ENCODE results near the gene RAX2.
"Not testable (repeated sequence)": the region's sequence is repeated elsewhere in the genome, so short reads cannot be mapped to it uniquely, and the experiment has no call there.

The RAX2 gene

DNA sequence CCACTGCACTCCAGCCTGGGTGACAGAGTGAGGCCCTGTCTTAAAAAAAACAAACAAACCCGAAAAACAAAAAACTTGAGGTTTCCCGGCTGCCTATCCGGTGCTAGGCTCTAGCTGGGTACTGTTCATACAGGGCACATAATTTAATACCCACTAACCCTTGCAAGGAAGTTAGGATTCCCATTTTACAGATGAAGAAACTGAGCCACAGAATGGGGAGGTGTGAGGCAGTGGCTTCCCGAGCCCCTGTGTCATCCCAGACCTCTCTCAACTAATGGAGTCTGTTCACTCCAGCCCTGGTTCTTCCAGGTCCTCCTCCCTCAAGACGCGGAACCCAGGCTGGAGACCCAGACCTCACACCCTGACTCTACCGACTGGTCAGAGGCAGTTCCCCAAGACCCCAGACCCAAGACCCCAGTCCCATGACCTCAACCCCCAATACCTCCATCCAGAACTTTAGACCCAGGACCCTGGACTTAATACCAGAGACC lies 11.1 kb downstream of the RAX2 start:
- DNase-seq (ENCODE audit: low read depth) = no peak

DNA sequence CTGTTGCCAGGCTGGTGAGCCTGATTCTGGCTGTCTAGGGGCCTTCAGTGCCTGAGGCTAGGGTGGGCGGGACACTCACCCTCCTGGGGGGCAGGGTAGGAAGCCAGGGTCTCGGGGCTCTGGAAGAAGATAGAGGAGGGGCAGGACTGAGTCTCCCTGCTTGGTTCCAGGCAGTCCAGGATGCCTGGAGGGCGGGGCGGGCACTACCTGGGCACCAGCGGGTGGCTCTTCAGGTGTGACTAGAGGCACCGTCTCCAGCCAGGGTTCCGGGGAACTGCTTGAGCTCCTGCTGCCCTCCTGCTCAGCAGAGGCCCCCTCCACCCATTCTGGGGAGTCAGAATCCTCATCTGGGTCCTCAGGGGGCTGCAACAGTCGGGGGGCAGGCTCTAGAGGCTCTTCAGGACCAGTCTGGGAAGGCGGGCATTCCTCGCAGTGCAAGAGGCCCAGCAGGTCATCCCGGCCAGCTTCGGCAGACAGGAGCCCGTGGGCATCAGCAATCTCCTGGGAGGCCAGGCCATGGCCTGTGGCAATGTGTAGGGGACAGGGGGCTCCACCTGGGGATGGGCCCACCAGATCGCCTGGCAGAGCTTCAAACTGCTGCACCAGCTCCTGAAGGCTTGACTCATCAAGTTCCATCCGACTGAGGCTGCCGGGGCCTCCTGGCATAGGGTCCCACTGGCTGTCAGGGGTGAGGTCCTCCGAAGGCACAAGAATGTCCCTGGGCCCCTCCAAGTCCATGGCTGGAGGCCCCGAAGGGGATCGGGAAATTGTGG lies 12.4 kb downstream of the RAX2 start:
- DNase-seq (ENCODE audit: low read depth) = no peak

DNA sequence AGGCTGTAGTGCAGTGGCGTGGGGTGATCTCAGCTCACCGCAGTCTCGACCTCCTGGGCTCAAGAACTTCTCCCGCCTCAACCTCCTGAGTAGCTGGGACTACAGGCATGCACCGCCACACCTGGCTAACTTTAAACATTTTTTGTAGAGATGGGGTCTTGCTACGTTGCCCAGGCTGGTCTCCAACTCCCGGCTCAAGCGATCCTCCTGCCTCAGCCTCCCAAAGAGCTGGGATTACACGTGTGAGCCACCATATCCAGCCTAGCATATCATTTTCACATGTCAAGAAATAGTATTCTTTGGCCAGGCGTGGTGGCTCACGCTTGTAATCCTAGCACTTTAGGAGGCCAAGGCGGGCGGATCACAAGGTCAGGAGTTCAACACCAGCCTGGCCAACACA lies 13.7 kb downstream of the RAX2 start:
- DNase-seq (ENCODE audit: low read depth) = not testable (repeated sequence)

DNA sequence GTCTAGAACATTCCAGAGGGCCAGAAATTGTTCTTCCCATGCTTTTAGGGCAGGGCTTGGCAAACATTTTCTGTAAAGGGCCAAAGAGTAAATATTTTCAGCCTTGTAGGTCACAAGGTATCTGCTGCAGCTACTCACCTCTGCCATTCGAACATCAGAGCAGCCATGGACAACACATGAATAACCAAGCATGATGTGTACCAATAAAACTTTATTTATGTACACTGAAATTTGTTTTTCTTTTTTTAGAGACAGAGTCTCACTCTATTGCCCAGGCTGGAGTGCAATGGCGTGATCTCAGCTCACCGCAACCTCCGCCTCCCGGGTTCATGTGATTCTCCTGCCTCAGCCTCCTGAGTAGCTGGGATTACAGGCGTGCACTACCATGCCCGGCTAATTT lies 14.3 kb downstream of the RAX2 start:
- not testable (repeated sequence) for DNase-seq (ENCODE audit: low read depth)

DNA sequence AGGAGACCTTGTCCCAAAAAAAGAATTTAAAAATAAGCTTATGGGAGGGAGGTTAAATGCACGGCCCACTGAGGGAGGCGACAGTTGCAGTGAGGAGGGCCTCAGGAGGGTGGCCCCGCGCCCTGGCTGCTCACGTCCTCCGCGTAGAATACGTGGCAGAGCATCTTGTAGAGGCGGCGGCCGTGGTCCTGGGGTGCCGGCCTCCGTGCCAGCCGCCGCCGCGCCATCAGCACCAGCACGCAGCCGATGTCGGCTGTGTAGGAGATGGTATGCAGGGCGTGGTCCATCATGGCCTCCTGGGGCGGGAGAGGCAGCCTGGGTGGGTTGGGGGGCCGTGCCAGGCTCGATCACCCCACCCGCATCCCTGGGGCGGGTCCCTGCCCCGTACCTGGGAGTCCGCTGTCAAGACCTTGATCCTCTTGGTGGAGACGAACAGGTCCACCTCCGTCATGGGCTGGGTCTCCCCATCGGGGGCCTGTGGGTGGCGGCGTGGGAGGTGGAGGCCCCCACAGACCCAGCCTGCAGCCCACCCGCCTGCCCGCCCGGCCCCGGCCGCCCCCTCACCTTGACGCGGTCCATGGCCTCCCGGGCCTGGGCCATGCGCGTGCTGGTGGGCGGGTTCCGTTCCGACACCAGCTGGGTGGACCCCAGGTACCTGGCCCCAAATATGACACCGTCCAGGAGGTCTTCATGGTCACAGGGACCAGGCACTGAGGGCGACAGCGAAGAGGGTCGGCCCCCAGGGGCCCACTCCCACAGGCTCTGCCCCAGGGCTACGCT lies 18.2 kb downstream of the RAX2 start:
- DNase-seq (ENCODE audit: low read depth) = no peak

DNA sequence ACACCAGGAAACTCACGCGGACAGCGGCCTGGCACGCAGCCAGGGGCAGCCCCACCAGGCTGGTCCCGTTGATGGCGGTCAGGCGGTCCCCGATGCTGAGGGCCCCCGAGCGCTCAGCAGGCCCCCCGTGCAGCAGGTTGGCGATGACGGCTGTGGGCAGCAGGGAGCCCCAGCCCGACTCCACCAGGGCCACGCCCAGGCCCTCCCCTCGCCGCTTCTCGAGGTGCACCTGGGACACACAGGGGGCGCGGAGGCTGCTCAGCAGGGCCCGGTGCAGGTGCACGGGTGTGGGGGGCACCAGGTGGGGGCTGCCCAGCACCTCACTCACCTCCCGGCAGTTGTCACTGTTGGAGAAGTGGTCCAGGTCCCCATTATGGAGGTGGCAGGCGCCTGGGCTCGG lies 19.5 kb downstream of the RAX2 start:
- no peak for DNase-seq (ENCODE audit: low read depth)

DNA sequence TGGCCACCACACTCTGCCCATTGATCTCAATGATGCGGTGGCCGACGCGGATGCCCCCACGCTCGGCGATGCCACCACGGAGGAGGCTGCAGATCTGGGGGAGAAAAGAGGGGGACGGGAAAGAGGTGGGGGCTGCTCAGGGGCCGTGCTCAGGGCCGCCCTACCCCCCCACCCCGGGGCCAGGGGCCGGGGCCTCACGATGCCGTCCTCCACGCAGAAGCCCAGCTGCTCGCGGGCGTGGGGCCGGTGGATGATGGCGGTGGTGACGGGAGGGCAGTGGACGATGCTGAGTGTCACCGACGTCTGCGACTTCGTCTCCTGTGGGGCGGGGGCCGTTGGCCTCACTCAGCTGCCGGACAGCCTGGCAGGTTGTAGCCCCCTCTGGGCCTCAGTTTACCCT lies 20.8 kb downstream of the RAX2 start:
- no peak for DNase-seq (ENCODE audit: low read depth)

DNA sequence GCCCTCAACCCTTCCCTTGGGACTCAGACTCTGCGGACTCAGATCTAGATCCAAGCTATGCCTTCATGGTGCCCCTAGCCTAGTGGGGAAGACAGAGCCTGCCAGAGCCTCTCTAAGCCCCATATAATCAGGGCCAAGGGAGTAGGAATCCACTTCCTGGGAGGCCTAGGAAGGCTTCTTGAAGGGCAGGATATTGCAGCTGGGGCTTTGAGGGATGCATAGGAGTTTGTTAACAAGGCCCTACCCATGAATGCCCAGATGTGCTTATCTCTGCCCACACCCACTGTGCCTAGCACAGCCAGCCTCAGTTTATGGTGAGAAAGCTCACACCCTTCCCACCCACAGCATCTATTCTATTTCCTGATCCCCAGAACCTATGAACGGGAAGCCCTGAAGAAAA lies 21.8 kb downstream of the RAX2 start:
- DNase-seq (ENCODE audit: low read depth) = no peak

DNA sequence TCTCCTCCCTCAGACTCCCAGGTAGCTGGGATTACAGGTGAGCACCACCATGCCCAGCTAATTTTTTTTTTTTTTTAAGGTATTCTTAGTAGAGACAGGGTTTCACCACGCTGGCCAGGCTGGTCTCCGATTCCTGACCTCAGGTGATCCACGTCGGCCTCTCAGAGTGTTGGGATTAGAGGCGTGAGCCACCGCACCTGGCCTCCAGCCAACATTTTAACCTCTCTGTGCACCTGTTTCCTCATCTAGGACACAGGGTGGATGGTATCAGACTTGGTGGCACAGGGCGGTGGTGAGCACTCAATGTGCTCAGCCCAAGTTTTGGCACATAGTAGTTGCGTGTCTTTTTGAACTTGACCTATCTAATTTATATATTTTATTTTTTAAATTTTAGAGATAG lies 23.1 kb downstream of the RAX2 start:
- no peak for DNase-seq (ENCODE audit: low read depth)

DNA sequence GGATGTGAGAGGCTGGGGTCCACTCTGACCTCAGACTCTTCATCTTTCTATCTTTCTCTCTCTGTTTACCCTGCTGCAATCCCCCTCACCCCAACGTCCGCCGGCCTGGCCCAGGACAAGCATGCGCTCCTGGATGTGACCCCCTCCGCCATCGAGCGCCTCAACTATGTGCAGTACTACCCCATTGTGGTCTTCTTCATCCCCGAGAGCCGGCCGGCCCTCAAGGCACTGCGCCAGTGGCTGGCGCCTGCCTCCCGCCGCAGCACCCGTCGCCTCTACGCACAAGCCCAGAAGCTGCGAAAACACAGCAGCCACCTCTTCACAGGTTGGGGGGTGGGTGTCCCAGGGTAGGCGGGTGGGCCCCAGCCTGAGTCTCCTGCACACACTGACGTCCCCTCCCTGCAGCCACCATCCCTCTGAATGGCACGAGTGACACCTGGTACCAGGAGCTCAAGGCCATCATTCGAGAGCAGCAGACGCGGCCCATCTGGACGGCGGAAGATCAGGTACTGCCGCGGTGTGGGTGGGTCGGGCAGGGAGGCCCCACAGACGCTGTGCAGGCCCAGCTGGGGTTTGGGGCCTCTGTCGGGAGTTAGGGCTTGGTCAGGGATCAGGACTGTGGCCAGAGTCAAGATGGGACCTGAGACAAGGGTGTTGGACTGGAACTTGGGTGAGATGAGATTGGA lies 25.5 kb downstream of the RAX2 start:
- no peak for DNase-seq (ENCODE audit: low read depth)

DNA sequence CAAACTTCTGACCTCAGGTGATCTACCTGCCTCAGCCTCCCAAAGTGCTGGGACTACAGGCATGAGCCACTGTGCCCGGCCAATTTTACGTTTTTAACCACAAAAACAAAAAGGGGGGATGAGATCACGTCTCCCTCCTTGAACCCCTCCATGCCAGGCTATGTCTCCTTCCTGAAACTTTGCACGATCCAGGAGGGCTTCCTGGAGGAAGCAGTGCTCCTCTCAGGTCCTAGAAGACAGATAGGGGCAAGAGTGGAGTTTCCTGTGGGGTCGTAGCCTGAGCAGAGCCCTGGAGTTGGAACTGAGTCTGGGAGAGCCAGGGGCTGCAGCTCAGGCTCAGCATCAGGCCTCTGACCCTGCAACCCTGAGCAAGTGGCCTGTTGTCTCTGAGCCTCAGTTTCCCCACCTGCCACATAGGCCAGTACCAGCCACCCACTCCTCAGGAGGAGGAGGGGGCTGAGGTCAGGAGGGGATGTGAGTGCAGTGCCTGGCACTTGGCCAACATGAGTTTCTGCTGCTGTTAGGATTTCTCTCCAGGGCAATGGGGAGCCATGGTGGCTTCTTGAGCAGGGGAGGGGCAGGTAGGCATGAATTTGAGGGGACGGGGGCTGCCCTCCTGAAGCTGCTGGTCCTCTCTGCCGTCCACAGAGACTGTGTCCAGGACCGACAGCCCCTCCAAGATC lies 26.5 kb downstream of the RAX2 start:
- no peak for DNase-seq (ENCODE audit: low read depth)

DNA sequence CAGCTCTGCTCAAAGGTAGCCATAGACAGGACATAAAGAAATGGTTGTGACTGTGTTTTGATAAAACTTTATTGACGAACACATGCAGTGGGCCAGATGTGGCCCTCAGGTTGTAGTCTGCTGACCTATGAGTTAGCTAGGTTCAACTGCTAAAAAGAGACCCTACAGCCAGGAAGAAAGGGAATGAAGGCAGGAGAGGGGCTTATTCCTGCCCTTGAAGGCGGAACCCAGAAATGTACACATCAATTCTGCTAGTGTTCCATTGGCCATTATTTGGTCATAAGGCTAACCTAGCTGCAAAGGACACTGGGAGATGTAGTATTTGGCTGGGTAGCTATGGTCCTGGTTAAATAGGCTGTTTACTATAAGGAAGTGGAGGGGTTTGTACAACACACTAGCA lies 28.5 kb downstream of the RAX2 start:
- no peak for DNase-seq (ENCODE audit: low read depth)

DNA sequence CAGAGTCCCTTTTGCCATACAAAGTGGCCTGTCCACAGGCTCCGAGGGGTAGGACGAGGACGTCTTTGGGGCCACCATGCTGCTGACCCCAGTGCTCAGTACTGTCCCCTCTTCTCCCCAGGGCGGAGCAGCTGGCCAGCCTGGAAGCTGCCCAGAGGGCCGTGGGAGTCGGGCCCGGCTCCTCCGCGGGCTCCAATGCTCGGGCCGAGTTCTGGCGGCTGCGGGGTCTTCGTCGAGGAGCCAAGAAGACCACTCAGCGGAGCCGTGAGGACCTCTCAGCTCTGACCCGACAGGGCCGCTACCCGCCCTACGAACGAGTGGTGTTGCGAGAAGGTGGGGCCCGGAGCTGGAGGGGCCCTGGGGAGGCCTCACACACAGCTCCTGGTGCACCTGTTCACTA lies 31.6 kb downstream of the RAX2 start:
- no peak for DNase-seq (ENCODE audit: low read depth)

DNA sequence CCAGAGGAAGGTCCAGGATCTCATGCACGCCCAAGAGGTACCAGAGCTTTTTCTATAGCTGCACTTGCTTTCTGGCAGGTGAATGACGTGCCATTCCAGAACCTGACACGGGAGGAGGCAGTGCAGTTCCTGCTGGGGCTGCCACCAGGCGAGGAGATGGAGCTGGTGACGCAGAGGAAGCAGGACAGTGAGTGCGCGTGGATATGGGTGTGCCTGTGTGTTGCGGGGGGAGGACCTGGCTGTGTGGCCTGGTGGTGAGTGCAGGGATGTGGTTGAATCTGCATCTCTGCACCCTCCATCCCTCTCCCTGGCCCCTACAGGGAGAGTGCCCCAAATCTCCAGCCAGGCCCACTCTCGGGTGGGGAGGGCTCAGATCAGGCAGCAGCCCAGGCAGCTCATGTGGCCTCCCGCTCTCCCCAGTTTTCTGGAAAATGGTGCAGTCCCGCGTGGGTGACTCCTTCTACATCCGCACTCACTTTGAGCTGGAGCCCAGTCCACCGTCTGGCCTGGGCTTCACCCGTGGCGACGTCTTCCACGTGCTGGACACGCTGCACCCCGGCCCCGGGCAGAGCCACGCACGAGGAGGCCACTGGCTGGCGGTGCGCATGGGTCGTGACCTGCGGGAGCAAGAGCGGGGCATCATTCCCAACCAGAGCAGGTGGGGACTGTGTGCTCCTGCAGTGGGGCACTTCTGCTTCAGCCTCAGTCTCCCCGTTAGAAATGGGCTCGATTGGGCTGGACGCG lies 33.4 kb downstream of the RAX2 start:
- DNase-seq (ENCODE audit: low read depth) = no peak

DNA sequence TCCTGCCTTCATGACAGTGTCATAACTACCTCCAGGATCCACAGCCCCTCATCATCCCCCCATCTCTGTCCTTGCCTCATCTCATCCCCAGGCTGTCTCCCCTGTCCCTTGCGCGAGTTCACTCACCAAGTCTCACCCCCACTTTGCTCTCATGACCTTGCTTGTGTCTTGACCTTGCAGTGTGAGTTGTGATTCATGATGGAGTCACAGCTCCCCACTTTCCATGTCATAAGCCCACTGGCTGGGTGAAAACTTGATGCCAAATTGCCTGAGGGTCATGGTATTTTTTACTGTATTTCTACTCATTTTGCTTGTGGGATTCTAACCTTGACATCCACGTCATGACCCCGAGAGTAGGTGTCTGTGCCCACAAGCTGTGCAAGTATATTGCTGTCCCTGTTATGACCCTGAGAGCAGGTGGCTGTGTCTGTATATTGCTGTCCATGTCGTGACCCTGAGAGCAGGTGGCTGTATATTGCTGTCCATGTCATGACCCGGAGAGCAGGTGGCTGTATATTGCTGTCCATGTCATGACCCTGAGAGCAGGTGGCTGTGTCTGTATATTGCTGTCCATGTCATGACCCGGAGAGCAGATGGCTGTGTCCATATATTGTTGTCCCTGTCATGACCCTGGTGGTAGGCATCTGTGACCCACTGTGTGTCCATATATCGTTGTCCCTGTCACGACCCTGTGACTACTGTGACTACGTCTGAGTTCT lies 34.4 kb downstream of the RAX2 start:
- no peak for DNase-seq (ENCODE audit: low read depth)

DNA sequence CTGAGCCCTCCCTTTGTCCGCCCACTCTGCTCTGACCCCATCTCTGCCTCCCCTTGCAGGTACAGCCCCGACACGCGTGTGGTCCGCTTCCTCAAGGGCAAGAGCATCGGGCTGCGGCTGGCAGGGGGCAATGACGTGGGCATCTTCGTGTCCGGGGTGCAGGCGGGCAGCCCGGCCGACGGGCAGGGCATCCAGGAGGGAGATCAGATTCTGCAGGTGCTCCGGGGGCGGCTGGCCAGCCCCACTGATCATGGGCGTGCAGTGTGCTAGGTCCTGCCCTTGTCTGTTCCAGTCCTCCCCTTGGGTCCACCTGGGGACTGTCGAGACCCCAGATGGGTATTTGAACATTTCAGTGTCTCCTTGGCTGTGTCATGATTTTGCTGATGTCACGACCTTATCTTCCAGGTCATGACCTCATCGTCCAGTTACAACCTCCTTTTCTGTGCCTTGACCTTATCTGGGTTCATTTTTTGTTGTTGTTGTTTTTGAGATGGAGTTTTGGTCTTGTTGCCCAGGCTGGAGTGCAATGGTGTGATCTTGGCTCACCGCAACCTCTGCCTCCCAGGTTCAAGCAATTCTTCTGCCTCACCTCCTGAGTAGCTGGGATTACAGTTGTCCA lies 35.8 kb downstream of the RAX2 start:
- no peak for DNase-seq (ENCODE audit: low read depth)

DNA sequence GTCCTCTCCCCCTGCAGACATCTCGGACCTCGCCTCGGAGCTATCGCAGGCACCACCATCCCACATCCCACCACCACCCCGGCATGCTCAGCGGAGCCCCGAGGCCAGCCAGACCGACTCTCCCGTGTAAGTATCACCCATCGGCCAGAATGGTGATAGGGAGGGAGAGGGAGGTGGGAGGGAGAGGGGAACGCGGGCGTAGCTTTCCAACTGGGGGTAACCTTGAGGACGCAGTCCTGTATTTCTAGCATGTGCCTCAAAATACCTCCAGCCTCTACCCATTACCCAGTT lies 37.8 kb downstream of the RAX2 start:
- DNase-seq (ENCODE audit: low read depth) = no peak

DNA sequence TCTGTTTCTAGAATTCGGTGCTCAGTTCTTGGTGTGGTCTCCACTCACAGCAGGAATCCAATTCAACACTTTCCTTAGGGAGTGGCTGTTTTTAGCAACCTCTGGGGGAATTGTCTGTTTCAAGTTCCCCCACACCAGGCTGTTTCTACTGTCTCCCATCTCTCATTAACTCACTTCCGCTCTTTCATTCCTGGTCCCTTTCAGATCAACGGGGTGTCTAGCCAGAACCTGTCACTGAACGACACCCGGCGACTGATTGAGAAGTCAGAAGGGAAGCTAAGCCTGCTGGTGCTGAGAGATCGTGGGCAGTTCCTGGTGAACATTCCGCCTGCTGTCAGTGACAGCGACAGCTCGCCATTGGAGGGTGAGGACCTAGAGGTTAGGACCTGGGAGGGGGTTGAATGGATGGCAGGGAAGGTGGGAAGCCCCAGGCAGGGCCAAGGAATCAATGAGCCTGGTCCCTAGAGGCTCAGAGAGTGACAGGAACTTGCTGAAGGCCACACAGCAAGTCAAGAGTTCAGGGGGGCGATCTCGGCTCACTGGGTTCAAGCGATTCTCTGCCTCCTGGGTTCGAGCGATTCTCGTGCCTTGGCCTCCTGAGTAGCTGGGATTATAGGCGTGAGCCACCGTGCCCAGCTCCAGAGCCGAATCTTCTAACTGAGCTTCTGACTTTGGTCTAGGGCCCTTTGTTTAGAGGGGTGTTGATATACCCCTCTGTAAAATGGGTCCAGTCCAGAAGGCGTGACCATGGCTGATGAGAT lies 38.3 kb downstream of the RAX2 start:
- no peak for DNase-seq (ENCODE audit: low read depth)

DNA sequence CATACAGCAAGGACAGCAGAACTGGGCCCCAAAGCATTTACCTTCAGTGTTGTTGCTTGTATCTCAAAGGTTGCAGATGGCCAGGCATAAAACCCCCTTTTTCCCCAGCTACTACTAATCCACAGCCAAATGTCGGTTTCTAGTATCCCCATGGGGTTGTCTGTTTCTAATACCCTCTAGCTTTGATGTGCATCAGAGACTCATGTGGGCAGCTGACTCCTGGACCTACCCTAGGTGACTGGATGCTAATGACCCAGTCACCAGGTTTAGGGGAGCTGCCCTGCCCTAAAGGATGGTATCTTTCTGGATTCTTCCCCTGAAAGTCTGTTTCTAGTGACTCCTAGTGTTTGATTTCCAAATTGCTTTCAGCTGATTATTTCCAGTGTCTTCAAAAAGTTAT lies 39.9 kb downstream of the RAX2 start:
- no peak for DNase-seq (ENCODE audit: low read depth)

DNA sequence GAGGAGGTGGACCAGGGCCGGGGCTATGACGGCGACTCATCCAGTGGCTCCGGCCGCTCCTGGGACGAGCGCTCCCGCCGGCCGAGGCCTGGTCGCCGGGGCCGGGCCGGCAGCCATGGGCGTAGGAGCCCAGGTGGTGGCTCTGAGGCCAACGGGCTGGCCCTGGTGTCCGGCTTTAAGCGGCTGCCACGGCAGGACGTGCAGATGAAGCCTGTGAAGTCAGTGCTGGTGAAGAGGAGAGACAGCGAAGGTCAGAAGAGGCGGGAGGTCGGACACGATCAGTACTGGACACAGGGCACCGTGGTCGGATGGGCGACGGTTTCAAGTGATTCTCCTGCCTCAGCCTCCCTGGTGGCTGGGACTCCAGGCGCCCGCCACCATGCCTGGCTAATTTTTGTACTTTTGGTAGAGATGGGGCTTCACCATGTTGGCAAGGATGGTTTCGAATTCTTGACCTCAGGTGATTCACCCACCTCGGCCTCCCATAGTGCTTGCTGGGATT lies 41.5 kb downstream of the RAX2 start:
- DNase-seq (ENCODE audit: low read depth) = no peak
